ENCODE results near the gene IFI44L.

Gene IFI44L

GRCh38 chr1:78619803-78620579, at the start of gene IFI44L:
Gene IFI44L, plus strand, starts transcription at chr1:78620448. Its CDS starts 7,468 bp downstream, at chr1:78627916.
- H3K4me2 ChIP-seq (ENCODE audit: low read length) = peak within 1 kb of the TSS; percentile 62
- no peaks in the 10 kb centered on the region for H4K20me1 ChIP-seq (ENCODE audit: insufficient read depth, low read length)
- no peaks in the 10 kb centered on the region for H3K79me2 ChIP-seq (ENCODE audit: low read length)
- 0 out of 2 replicates have a peak within 1 kb of the TSS, but pooled peaks have one; percentile 30 for H2AFZ ChIP-seq (ENCODE audit: low read depth, low read length)
- H3K27ac ChIP-seq (ENCODE audit: low read length) = no peak within 1 kb of the TSS
- H3K4me1 ChIP-seq (ENCODE audit: low read length) = peaks cover 20% of the 10 kb centered on the region
- H3K36me3 ChIP-seq (replicated peaks; ENCODE audit: low read depth, low read length) = no peaks in the 10 kb centered on the region
- no peaks in the 10 kb centered on the region for H3K9me3 ChIP-seq (ENCODE audit: insufficient read depth, low read length)
- H3K9ac ChIP-seq (ENCODE audit: low read length) = no peak within 1 kb of the TSS
- H3K4me3 ChIP-seq (ENCODE audit: low read length) = peak within 1 kb of the TSS; percentile 45
- H3K27me3 ChIP-seq (ENCODE audit: low read depth, low read length) = no peaks in the 10 kb centered on the region
- TF ChIP-seq CTCF (IDR thresholded peaks at IDR 0.05; ENCODE audit: low read depth, low read length) = no peak
- TF ChIP-seq EZH2phosphoT487 (IDR thresholded peaks at IDR 0.05; ENCODE audit: low read depth) = no peak

GRCh38 chr1:78570539-78570938, 49.7 kb upstream of the IFI44L start:
- no peaks in the 10 kb centered on the region for H3K36me3 ChIP-seq (replicated peaks; ENCODE audit: low read depth, low read length)
- H3K9me3 ChIP-seq (ENCODE audit: insufficient read depth, low read length) = no peaks in the 10 kb centered on the region
- no peaks in the 10 kb centered on the region for H3K27me3 ChIP-seq (ENCODE audit: low read depth, low read length)
- no peaks in the 10 kb centered on the region for H4K20me1 ChIP-seq (ENCODE audit: insufficient read depth, low read length)
- H3K79me2 ChIP-seq (ENCODE audit: low read length) = no peaks in the 10 kb centered on the region
- no peak for TF ChIP-seq EZH2phosphoT487 (IDR thresholded peaks at IDR 0.05; ENCODE audit: low read depth)
- TF ChIP-seq CTCF (IDR thresholded peaks at IDR 0.05; ENCODE audit: low read depth, low read length) = no peak
- H3K9ac ChIP-seq (ENCODE audit: low read length) = no peak overlapping the region
- no peak overlapping the region for H2AFZ ChIP-seq (ENCODE audit: low read depth, low read length)
- H3K27ac ChIP-seq (ENCODE audit: low read length) = no peak overlapping the region
- peaks cover 10% of the 10 kb centered on the region for H3K4me1 ChIP-seq (ENCODE audit: low read length)
- H3K4me3 ChIP-seq (ENCODE audit: low read length) = no peak overlapping the region
- H3K4me2 ChIP-seq (ENCODE audit: low read length) = no peak overlapping the region

GRCh38 chr1:78577257-78578100, 42.8 kb upstream of the IFI44L start:
- H3K9me3 ChIP-seq (ENCODE audit: insufficient read depth, low read length) = no peaks in the 10 kb centered on the region
- no peaks in the 10 kb centered on the region for H3K27me3 ChIP-seq (ENCODE audit: low read depth, low read length)
- no peak overlapping the region for H3K27ac ChIP-seq (ENCODE audit: low read length)
- peaks cover 8% of the 10 kb centered on the region for H3K4me1 ChIP-seq (ENCODE audit: low read length)
- no peak overlapping the region for H3K4me2 ChIP-seq (ENCODE audit: low read length)
- TF ChIP-seq EZH2phosphoT487 (IDR thresholded peaks at IDR 0.05; ENCODE audit: low read depth) = no peak
- TF ChIP-seq CTCF (IDR thresholded peaks at IDR 0.05; ENCODE audit: low read depth, low read length) = no peak
- no peak overlapping the region for H3K9ac ChIP-seq (ENCODE audit: low read length)
- no peak overlapping the region for H2AFZ ChIP-seq (ENCODE audit: low read depth, low read length)
- H4K20me1 ChIP-seq (ENCODE audit: insufficient read depth, low read length) = no peaks in the 10 kb centered on the region
- no peak overlapping the region for H3K4me3 ChIP-seq (ENCODE audit: low read length)
- H3K79me2 ChIP-seq (ENCODE audit: low read length) = no peaks in the 10 kb centered on the region
- no peaks in the 10 kb centered on the region for H3K36me3 ChIP-seq (replicated peaks; ENCODE audit: low read depth, low read length)

GRCh38 chr1:78586572-78586971, 33.7 kb upstream of the IFI44L start:
- Histone ChIP-seq H2AFZ (ENCODE audit: low read depth, low read length) (no peak overlapping the region), H3K79me2 (ENCODE audit: low read length) (no peaks in the 10 kb centered on the region), H3K9ac (ENCODE audit: low read length) (no peak overlapping the region), H4K20me1 (ENCODE audit: insufficient read depth, low read length) (no peaks in the 10 kb centered on the region), H3K4me1 (ENCODE audit: low read length) (peaks cover 4% of the 10 kb centered on the region; the same call in 1 of the 2 replicates), H3K27me3 (ENCODE audit: low read depth, low read length) (no peaks in the 10 kb centered on the region), H3K4me3 (ENCODE audit: low read length) (no peak overlapping the region), H3K36me3 (replicated peaks; ENCODE audit: low read depth, low read length) (no peaks in the 10 kb centered on the region), H3K27ac (ENCODE audit: low read length) (no peak overlapping the region), H3K9me3 (ENCODE audit: insufficient read depth, low read length) (no peaks in the 10 kb centered on the region), H3K4me2 (ENCODE audit: low read length) (no peak overlapping the region)
- TF ChIP-seq EZH2phosphoT487 (IDR thresholded peaks at IDR 0.05; ENCODE audit: low read depth) (no peak), CTCF (IDR thresholded peaks at IDR 0.05; ENCODE audit: low read depth, low read length) (no peak)

All from OCI-LY3 (cell line).